ENCODE results near the gene GATD1. TPM values are rescaled to one million over a fixed set of nuclear protein-coding genes. Genes with fewer than 3 reads are reported as not detected.
A peak's percentile ranks its signal among the peaks of the same experiment; 100 is the strongest.

GATD1 gene
- total and polyA plus RNA-seq, 8 donors, result 9.9 to 68.1 (median 22.9) TPM

DNA sequence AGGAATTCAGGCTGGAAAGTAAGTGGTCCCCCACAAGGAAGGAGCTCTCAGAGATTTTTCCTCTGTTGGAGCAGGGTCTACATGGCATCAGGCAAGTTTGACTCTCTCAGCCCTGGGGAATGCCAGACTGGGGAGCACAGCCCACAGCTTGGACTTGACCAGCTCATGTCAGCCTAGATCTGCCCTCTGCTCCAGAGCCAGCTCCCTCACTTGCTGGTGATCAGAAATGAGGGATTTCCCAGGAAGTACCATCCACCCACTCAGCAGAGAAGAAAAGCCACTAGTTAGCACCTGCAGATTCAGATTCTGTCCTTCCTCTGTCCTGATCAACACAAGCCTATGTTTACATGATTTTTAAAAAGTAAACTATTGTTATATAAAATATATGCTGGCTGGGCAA lies 17.1 kb downstream of the GATD1 start:
- intact Hi-C loops (cut with DNase I; ENCODE audit: low total_unique reads), result no loop called here

DNA sequence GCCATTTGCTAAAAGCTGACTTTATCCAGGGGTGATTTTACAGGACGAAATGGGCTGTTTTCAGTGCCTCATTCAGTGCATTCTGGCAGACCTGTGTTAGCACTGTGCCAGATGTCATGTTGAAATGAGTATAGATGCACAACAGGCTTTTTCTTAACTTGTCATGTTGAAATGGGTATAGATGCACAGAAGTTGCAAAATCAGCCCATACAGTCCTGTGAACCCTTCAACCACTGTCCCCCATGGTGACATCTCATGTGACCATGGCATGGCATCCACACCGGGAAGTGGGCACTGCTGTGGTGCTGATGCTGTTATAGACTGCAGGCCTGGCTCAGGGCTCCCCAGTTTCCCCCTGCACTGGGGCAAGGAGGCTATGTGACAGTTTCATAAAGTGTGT lies 27.6 kb downstream of the GATD1 start:
- WGBS, 5 donors, result 59 to 70% (median 70%) methylated on average over 2 of the region's 2 CpGs
- DNase-seq, result no peak

More for the DNA sequence above, 17.1 kb downstream of the GATD1 start:
- peaks cover 74 to 98% (median 97%) of the 10 kb centered on the region in 4 donors for H3K36me3 ChIP-seq
- no peaks in the 10 kb centered on the region for H3K9me3 ChIP-seq
- no peak overlapping the region for H3K27ac ChIP-seq
- DNase-seq, result no peak
- TF ChIP-seq EP300 (IDR thresholded peaks at IDR 0.05) (no peak), POLR2A (IDR thresholded peaks at IDR 0.05) (no peak), POLR2AphosphoS5 (IDR thresholded peaks at IDR 0.05) (no peak)
- TF ChIP-seq, protein P1, sequence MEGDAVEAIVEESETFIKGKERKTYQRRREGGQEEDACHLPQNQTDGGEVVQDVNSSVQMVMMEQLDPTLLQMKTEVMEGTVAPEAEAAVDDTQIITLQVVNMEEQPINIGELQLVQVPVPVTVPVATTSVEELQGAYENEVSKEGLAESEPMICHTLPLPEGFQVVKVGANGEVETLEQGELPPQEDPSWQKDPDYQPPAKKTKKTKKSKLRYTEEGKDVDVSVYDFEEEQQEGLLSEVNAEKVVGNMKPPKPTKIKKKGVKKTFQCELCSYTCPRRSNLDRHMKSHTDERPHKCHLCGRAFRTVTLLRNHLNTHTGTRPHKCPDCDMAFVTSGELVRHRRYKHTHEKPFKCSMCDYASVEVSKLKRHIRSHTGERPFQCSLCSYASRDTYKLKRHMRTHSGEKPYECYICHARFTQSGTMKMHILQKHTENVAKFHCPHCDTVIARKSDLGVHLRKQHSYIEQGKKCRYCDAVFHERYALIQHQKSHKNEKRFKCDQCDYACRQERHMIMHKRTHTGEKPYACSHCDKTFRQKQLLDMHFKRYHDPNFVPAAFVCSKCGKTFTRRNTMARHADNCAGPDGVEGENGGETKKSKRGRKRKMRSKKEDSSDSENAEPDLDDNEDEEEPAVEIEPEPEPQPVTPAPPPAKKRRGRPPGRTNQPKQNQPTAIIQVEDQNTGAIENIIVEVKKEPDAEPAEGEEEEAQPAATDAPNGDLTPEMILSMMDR (IDR thresholded peaks at IDR 0.05), result no peak
- H3K4me1 ChIP-seq, result peaks cover 5 to 30% (median 19%) of the 10 kb centered on the region in 4 donors
- no peak overlapping the region for H3K4me3 ChIP-seq
- no peaks in the 10 kb centered on the region for H3K27me3 ChIP-seq

DNA sequence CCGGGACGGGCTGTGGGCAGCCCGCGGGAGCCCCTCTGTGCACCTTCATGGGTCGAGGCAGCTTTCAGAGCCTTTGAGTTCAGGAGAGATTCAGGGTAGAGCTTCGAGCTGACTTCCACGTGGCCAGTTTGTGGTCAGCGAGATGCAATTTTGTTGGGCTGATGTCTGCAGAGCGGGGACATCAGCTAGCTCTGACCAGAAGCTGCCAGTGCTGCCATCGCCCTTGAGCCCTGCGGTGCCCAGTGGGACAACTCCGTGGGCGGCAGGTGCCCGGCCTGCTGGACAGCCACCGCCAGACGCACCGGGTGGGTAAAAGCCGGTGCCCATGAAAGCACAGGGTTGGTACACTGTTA lies 29.3 kb downstream of the GATD1 start:
- TF ChIP-seq, protein P1 (IDR thresholded peaks at IDR 0.05), result no peak
- no peak for TF ChIP-seq POLR2A (IDR thresholded peaks at IDR 0.05)
- peaks cover 25 to 53% (median 32%) of the 10 kb centered on the region in 4 donors for H3K4me1 ChIP-seq

More for the DNA sequence above, 27.6 kb downstream of the GATD1 start:
- H3K9me3 ChIP-seq, result no peaks in the 10 kb centered on the region
- H3K27ac ChIP-seq, result peak overlapping the region in 2 of 5 donors; percentile 14 to 99
- no peak for TF ChIP-seq EP300 (IDR thresholded peaks at IDR 0.05)
- intact Hi-C loops (cut with DNase I; ENCODE audit: low total_unique reads), result no loop called here
- peaks cover 25 to 62% (median 32%) of the 10 kb centered on the region in 4 donors for H3K4me1 ChIP-seq
- H3K27me3 ChIP-seq, result no peaks in the 10 kb centered on the region
- peaks cover 4 to 25% (median 16%) of the 10 kb centered on the region in 4 donors for H3K36me3 ChIP-seq
- peak overlapping the region in 2 of 4 donors; percentile 24 to 90 for H3K4me3 ChIP-seq

DNA sequence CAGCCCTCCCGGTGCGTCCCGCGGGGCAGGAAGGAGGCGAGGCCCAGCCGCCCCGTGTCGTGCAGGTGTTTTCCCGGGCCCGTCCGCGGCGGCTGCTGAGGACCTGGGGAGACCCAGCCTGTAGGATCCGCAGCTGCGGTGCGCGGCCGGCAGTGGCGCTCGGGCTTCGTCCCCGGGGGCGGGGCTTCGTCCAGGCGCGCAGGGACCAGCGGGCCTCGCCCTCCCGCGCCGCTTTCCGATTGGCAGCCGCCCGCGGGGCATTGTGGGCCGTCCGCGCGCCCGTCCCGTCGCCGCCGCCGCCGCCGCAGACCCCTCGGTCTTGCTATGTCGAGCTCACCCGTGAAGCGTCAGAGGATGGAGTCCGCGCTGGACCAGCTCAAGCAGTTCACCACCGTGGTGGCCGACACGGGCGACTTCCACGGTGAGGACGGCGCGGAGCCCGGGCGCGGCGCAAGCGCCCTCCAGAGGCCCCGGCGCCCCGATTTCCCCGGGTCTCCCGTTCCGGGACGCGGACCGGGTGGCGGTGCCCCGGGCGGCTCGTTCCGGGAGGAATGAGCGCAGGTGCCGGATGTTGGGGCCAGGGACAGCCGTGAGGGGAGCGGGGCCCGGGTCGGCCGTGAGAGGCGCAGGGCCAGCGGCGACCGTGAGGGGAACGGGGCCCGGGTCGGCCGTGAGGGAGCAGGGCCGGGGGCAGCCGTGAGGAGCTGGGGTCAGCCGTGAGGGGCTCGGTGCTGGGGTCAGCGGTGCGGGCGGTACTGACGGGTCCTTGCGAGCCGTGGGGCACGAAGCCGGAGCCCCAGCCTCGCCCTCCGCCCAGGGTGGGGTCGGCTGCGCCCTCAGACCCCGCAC lies 29.9 kb downstream of the GATD1 start, which contains the start of gene TALDO1:
Gene TALDO1, plus strand, starts transcription at position 307 of the 849 bp plus-strand sequence. Its CDS starts 18 bp downstream, at position 325.
- Histone ChIP-seq H3K27me3 (no peaks in the 10 kb centered on the region), H3K4me3 (peak within 1 kb of the TSS; percentile 90 to 100 (median 96)), H3K4me1 (peaks cover 25 to 53% (median 32%) of the 10 kb centered on the region in 4 donors), H3K9me3 (no peaks in the 10 kb centered on the region), H3K27ac (peak within 1 kb of the TSS; percentile 93 to 99 (median 96)), H3K36me3 (peaks cover 2 to 8% (median 7%) of the 10 kb centered on the region in 4 donors)
- intact Hi-C loops (cut with DNase I; ENCODE audit: low total_unique reads), result no loop called here
- TF ChIP-seq, protein P1 (IDR thresholded peaks at IDR 0.05), result peak in 1 of 7 experiments; percentile 13
- TF ChIP-seq EP300 (IDR thresholded peaks at IDR 0.05), result no peak
- TF ChIP-seq POLR2A (IDR thresholded peaks at IDR 0.05), result no peak
- peak; percentile 19 to 83 (median 83) for TF ChIP-seq POLR2AphosphoS5 (IDR thresholded peaks at IDR 0.05)
- 0 to 1% (median 0%) methylated on average over 6 to 112 of the region's 112 CpGs for WGBS, 5 donors
- peak; percentile 95 to 97 for DNase-seq

More for the DNA sequence above, 29.3 kb downstream of the GATD1 start:
- Histone ChIP-seq H3K27ac (peak overlapping the region; percentile 93 to 99 (median 96)), H3K27me3 (no peaks in the 10 kb centered on the region), H3K4me3 (peak overlapping the region; percentile 90 to 100 (median 96)), H3K36me3 (peaks cover 4 to 14% (median 13%) of the 10 kb centered on the region in 4 donors), H3K9me3 (no peaks in the 10 kb centered on the region)
- DNase-seq, result peak in 1 of 2 donors; percentile 36
- intact Hi-C loops (cut with DNase I; ENCODE audit: low total_unique reads), result no loop called here
- WGBS, 5 donors, result 0 to 11% (median 1%) methylated on average over 2 to 18 of the region's 18 CpGs

All from stomach (tissue), 9 donors.